Measurements from ENCODE around the gene CENPP.

CENPP gene

DNA sequence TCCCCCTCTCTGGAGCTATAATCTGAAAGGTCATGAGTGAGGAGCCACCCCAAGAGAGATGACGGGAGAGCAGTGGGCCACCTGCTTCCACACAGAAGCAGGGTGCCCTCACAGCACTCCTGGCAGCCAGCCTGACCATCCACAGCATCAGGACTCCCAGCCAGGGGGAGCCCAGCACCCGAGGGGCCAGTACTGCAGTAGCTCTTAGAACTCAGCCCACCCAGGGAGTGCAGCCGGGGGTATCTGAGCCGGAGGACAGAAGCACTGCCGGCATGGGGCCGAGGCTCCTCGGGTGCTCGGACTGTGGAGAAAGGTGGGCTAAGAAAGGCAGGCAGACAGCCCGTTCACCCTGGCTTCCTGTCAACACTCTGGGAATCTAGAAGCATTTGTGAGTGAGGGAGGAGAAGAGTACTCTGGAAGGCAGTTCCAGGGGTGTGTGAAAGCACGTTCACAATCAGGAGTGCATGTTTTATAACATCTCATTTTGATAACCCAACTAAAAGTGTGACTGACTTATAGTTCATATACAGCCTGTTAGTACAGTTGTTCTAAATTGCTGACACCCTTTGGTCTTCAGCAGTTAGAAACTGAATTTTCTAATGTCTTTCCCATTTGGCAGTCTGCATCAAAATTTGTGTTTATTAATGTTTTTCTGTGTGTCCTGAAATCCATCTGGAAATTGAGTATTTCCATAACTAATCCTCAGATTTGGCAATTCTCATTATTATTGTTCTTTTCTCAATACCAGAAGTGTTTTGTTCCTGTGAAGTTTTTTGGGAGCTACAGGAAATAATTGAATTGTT lies 182.5 kb downstream of the CENPP start:
- DNase-seq (ENCODE audit: low read depth): no peak

- DNase-seq (ENCODE audit: low read depth): no peak
Observed at GRCh38 chr9:92509050-92509449, 183.3 kb downstream of the CENPP start.

- DNase-seq (ENCODE audit: low read depth): no peak
Observed at GRCh38 chr9:92510747-92511146, 185.0 kb downstream of the CENPP start.

DNA sequence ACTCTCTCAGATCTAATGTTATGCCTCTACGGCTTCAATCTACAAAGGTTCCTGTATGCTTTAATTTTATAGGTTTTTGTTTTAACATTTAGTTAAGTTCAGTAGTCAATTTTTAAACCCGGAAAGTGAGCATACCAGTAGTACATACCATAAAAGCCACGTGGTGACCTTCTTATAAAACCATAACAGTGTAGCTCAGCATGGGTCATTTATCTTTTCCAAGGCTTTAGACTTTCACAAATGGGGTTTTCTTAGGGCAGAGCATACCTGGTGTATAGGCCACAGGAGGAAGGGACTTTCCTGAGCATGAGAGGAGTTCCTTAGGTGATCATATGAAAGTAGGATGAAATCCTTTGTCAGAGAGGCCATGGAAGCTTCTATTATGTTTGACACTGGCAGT lies 186.9 kb downstream of the CENPP start:
- no peak for DNase-seq (ENCODE audit: low read depth)

DNA sequence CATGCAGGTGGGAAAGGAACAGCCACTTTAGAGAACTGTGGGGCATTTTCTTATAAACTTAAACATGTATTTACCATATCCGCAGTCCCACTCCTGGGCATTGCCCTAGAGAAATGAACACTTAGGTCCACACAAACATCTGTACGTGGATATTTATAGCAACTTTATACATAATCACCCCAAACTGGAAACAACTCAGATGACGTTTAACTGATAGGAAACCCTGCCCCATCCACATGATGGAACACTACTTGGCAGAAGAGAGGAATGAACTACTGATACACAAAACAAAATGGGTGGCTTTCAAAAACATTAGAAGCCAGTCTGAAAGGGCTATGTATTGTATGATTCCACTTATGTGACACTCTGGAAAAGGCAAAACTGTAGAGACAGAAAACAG lies 187.6 kb downstream of the CENPP start:
- no peak for DNase-seq (ENCODE audit: low read depth)

DNA sequence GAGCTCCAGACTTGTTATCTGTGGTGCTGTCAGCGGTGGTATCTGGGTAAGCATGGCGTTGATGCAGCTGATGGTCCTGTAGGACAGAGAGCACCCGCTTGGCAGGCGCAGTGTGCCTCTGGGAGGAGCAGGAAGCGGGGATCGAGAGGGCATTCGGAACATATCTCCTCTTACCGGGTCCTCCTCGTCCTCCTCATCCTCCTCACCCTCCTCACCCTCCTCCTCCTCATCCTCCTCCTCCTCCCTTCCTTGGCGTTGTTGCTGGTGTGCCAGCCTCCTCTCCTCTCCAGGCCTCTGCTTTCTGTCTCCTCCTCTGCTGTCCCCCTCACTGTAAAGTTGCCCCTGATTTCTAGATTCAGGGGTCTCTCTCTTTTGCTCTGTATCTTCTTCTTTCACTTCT lies 188.9 kb downstream of the CENPP start:
- no peak for DNase-seq (ENCODE audit: low read depth)

DNA sequence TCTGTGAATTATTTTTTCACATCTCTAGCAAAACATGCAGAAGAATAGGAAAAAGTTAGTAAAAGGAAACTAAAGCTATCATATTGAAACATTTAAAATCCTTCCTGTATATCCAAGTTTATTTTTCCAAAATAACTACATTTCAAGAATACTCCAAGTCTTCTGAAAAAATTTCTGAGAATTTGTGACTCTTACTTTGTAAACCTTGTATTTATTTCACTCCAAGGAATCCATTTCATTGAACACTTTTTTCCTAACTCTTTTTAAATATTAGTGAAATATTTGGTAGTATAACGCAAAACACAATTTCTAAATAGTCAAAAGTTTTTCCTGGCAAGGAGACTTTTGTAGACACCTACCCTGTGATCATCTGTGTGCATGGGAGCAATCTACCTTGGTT lies 190.8 kb downstream of the CENPP start:
- no peak for DNase-seq (ENCODE audit: low read depth)

DNA sequence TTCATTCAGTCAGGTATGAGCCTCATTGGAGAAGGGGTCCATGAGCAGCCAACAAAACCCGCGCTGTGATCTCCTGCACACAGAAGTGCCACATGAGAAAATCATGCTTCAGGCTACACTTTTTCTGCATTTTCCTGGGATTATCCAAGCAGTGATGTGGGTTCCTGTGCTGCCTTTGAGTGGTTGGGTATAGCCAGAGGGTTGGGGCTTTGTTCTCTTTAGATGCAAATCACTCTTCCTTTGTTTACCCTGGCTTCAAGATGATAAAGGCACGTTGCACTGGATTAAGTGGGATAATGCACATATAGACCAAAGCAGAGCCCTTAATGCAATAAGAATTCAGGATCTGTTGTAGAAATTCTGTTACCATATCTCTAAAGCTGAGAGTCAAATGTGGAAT lies 191.3 kb downstream of the CENPP start:
- no peak for DNase-seq (ENCODE audit: low read depth)

- DNase-seq (ENCODE audit: low read depth): no peak
Observed at GRCh38 chr9:92518199-92518598, 192.4 kb downstream of the CENPP start.

GRCh38 chr9:92520837-92521236 lies 195.1 kb downstream of the CENPP start:
- no peak for DNase-seq (ENCODE audit: low read depth)

DNA sequence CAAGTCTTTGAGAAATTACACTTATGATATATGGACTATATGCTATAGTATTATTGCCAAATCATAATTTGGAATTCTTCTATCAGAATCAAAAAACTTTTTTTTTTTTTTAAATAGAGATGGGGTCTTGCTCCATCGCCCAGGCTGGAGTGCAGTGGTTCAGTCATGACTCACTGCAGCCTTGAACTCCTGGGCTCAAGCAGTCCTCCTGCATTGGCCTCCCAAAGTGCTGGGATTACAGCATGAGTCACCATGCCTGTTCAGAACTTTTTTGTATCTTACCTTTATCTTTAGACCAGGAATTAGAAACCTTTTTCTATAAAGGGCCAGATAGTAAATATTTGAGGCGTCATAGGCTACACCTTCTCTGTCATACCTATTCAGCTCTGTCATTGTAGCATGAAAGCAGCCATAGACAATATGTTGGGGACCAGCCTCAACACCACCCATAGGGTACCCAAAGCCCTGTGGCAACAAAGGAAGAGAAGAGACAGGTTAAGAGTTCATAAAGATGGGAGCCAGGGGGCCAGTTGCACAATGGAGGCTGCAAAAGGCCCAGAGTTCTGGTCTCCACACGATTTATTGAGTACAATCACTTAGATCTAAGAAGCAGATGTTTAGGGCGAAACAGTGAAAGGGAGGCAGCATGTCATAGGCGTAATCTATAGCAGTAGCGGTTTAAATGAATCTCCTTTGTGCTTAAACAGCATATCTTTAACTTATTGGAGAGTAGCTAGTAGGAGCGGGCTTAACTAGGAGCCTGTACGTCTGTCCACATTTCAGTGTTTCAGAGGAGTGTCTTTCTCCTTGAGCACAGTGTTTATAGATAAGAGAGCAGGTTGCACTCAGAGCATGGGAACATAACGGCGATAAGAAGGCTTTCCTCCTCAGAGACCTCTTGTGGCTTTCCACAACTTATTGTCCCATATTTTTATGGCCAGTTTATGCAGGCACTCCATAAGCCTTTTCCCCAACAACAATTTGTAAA lies 197.5 kb downstream of the CENPP start:
- DNase-seq (ENCODE audit: low read depth): no peak

DNA sequence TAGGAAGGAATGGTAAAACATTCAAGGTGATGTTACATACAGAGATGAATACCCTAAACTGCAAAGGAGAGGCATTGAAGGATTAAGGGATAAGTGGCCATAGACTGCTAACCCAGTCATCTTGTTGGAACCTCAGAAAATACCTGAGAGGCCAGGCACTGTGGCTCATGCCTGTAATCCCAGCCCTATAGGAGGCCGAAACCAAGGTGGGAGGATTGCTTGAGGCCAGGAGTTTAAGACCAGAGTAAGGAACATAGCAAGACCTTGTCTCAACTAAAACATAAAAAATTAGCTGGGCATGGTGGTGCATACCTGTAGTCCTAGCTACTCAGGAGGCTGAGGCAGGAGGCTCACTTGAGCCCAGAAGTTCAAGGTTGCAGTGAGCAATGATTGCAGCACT lies 199.1 kb downstream of the CENPP start:
- DNase-seq (ENCODE audit: low read depth): no peak

DNA sequence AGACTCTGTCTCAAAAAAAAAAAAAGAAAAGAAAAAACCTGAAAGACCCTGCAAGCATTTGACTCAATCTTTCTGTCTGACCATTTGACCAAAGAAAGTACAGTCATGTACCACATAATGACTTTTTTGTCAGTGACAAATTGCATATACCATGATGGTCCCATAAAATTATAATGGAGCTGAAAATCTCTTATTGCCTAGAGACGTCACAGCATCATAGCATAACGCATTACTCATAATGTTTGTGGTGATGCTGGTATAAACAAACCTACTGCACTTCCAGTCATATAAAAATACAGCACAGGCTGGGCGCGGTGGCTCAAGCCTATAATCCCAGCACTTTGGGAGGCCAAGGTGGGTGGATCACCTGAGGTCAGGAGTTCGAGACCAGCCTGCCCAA lies 199.6 kb downstream of the CENPP start:
- DNase-seq (ENCODE audit: low read depth): no peak

DNA sequence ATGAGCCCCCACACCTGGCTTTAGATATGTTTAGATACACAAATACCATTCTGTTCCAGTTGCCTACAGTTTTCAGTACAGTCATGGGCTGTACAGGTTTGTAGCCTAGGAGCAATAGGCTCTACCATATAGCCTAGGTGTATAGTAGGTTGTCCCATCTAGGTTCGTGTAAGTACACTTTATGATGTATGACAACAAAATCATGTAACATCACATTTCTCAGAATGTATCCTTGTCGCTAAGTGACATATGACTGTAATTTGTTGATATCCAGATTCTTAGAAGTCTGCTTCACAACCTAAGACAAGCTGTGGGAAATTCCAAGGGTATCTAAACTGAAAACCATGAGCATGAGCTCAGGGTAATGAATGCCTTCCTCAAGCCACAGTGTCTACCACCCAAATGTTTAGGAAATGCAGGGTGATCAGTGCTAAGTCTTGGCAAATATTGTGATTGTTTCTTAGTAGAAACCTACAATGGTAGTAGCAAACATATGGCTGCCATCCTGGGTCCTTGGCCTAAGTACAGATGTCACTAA lies 201.6 kb downstream of the CENPP start:
- DNase-seq (ENCODE audit: low read depth): no peak

- no peak for DNase-seq (ENCODE audit: low read depth)
Observed at GRCh38 chr9:92527832-92528521, 202.2 kb downstream of the CENPP start.

- no peak for DNase-seq (ENCODE audit: low read depth)
Observed at GRCh38 chr9:92528522-92528849, 202.7 kb downstream of the CENPP start.

DNA sequence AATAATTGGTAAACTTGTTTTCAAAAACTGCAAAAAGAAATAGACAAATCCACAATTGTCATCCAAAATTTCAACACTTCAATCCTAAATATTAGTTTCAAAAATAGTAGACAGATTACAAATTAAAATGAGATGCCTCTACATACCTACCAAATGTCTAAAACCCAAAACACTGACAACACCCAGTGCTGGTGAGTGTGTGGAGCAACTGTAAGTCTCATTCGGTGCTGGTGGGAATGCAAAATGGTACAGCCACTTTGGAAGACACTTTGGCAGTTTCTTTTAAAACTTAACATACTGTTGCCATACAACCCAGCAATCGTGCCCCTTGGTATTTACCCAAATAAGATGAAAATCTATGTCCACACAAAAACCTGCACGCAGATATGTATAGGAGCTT lies 203.4 kb downstream of the CENPP start:
- no peak for DNase-seq (ENCODE audit: low read depth)

DNA sequence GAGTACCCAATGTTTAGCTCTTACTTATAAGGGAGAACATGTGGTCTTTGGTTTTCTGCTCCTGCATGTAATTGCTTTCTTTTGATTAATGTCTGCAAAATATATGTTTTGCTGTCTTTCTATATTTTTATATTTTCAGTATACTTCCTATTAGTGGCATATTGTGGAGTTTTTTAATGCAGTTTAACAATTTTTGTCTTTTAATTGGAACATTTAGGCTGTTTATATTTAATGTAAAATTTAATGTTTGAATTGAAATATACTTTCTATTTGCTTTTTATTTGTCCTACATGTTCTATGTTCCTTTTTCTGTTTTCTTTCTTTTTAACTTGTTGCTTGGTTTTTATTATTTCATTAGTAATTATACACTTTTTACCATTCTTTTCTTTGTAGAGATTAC lies 205.1 kb downstream of the CENPP start:
- no peak for DNase-seq (ENCODE audit: low read depth)

DNA sequence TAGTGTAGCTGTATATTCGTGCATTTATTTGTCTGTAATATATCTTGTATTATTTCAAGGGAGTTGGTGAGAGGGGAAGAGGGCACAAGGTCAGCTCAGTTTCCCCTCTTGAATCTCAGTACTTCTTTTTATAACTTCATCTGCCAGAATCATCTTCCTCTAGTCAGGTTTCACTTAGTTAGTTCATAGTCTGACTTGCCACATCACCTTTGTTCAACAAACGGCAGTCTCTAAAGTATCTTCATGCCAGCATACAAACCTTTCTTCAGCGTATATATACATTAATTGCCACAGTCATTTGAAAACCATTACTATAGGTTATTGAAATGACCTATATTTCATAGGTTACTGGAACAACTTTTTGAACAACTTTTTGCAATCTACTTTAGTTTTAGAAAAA lies 208.5 kb downstream of the CENPP start:
- DNase-seq (ENCODE audit: low read depth): no peak

DNA sequence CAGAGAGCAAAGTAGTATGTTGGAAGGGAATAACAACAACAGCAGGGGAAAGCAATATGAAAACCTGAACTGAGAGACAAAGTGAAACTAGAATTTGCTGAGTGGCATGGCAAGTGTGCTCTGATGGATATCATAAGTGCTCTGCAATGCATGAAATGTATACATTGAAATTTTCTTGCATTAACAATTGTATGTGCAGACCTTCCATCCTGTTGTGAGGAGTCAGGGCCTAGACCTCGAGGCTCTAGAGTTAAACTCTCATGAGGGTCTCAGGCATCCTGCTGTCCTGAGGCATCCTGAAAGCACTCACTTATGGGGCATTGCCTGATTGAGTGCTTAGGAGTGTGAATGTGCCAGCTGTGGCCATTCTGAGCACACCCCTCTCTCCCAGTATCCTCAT lies 208.9 kb downstream of the CENPP start:
- no peak for DNase-seq (ENCODE audit: low read depth)

DNA sequence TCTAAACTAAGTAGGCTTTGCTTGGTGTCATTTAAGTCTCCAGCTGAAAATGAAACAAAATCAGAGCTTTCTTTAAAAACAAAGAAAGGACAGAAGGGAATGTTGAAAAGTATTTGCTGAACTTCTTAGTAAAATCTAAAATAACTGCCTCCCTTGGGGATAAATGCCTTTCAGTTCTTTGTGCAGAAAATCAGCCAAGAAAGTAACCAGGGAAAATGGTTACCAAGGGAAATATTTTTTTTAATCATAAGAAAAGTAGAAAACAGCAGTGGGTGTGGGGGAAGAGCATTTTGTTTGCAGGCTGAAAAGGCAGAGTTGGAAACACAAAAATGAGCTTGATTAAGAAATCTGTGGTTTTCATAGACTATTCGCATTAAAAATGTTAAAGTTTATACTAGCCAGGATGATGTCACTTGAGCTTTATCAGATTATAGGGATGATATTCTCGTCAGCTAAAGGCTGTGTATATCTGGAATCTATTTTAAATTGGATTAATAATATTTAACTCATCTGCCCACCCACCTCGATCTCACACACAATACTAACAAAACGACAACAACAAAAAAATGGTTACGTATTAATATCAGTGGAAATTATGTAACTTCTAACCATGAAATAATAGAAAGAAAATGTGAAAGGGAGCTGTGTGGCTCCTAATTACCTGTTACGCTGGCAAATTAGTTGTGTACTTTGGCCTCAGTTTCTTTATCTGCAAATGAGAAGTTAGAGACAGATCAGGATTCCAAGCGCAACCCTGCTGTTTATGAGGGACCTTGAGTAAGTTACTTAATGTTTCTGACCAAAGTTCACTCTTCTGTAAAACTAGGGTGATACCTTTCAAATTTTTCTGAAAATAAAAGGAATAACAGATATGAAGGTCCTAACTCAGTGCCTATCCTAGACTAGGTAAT lies 210.4 kb downstream of the CENPP start, which contains the start of gene ECM2:
Gene ECM2, minus strand, starts transcription at position 51 of the 911 bp plus-strand sequence. CDS start 13,124 bp downstream, outside the sequence.
- DNase-seq (ENCODE audit: low read depth): no peak
